ENCODE results near the gene PARN.
"Not testable (repeated sequence)": the region's sequence is repeated elsewhere in the genome, so short reads cannot be mapped to it uniquely, and the experiment has no call there.

The PARN gene

GRCh38 chr16:14629919-14630619 is at the start of gene PARN:
PARN (minus strand) TSS chr16:14630260; CDS start chr16:14630125, 135 bp downstream.
- peak; percentile 99 for DNase-seq

GRCh38 chr16:14678748-14679497 is 48.9 kb upstream of the PARN start:
- DNase-seq: no peak

- DNase-seq: no peak
These were observed 47.6 kb upstream of the PARN start for GRCh38 chr16:14677627-14678026.

DNA sequence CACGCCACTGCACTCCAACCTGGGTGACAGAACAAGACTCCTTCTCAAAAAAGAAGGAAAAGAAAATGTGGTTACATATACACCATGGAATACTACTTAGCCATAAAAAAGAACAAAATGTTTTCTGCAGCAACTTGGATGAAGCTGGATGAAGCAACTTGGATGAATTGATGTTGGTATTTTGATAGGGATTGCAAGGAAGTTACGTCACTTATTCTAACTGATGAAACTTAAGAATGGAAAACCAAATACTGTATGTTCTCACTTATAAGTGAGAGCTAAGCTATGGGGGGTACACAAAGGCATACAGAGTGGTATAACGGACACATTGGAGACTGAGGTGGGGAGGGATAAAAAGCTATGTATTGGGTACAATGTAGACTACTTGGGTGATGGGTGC is 46.6 kb upstream of the PARN start:
- no peak for DNase-seq

DNA sequence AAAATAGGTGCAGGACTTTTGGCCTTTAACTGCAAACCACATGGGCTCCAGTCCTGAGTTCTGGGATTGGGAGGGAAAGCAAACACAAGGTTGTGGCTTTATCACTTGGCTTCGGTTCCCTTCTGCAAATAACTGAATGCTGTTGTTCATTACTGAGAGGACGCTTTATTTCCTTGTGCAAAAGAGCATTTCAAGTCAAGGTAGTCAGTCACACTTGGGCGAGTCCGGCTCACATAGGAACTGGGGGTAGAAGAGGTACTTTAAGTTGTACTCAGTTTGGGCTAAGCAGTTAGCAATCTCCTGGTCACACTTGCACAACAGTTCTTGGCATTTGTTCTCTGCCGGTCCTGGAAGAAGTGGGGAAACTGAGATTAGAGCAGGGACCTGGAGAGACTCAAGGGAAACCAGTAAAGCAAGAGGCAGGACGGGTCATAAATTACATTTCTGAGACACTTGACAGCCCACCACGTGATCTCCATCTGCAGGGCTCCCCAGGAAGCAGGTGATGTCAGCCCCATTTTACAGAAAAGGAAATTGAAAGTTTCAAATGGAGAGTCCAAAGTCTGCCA is 42.4 kb upstream of the PARN start:
- DNase-seq: peak; percentile 34

GRCh38 chr16:14669776-14670175 is 39.7 kb upstream of the PARN start:
- DNase-seq: peak; percentile 98

GRCh38 chr16:14668556-14669223 is 38.6 kb upstream of the PARN start:
- peak; percentile 42 for DNase-seq

DNA sequence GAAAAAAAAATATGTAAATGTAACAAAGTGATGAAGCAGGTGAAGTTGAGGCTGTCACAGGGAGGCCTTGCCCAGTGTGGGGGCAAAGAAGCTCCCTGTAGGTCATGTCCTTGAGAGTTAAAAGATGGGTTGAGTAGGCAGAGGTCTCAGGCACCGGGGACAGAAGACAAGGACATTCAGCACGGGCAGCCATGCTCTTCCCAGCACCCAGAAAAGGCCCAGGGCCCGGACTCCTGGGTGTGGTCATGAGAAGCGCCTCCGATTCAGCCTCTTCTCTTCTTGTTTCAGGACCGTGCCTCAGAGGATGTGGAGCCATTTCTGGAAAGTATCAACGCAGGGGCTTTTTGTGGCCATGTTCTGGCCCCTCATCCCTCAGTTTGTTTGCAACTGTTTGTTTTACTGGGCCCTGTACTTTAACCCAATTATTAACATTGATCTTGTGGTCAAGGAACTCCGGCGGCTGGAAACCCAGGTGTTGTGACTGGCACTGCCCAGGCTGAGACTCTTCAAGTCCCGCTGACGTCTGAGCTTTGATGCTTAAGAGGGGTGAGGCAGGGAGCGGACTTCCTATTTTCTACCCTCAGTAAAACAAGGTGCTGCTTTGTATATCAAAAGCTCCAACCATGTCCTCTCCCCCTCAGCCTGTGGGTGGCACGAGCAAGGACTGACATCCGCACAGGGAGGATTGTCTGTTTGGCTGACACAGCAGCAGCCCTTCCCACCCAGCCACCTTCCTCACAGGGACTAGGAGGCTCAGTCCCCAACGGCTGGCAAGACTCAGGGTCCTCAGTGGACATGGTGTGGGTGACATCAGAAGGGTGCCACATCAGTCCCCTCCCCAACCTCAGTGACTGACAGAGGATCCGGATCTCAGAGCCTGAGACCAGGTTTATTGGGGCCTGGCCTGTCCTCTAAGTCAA is 37.5 kb upstream of the PARN start:
- no peak for DNase-seq

- no peak for DNase-seq
These were observed 28.0 kb upstream of the PARN start for GRCh38 chr16:14658063-14658462.

- no peak for DNase-seq
These were observed 22.7 kb upstream of the PARN start for GRCh38 chr16:14652726-14653125.

DNA sequence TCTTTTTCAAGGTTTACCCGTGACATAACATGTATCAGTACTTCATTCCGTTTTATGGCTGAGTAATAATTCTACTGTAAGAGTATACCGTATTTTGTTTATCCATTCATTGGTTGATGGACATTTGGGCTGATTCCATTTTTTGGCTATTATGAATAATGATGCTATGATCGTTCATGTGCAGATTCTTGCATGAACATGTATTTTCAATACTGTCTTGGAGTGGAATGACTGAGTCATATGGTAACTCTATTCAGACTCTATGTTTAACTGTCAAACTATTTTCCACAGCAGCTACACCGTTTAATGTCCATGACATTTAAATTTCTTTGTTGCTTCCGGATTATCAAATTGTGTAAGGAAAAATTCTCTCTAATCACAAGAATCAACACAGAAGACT is 20.6 kb upstream of the PARN start:
- no peak for DNase-seq

GRCh38 chr16:14649816-14650215 is 19.8 kb upstream of the PARN start:
- DNase-seq: no peak

DNA sequence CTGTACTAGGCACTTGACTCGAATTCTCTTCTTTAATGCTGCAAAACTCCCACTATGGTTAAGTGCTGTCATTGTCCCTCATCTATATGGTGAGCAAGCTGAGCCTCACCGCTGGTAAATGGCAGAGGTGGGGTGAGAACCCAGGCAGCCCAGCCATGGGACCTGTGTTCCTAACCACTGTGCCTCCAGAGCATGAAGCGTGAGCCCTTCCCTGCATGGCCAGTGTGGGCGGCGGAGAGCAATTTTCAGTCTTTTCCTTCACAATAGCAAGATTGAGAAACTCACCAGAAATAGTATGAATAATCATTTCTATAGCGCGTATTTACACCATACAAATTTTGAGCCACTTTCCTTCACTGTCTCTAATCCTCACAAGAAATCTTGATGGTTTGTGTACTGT is 11.9 kb upstream of the PARN start:
- no peak for DNase-seq

DNA sequence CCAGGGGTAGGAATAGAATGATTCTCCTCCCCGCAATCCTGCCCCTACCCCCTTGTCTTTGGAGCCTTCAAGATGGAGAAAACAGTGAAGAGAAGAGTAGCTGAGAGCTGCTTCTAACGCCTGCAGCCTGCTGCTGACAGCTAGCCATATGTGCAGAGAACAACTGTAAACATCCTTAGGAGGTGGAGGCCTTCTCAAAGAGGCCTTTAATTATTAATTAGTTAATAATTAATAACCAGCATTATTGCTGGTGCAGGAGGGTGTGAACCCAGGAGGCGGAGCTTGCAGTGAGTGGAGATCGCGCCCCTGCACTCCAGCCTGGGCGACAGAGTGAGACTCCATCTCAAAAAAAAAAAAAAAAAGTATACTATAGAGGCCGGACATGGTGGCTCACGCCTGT is 11.1 kb upstream of the PARN start:
- no peak for DNase-seq

DNA sequence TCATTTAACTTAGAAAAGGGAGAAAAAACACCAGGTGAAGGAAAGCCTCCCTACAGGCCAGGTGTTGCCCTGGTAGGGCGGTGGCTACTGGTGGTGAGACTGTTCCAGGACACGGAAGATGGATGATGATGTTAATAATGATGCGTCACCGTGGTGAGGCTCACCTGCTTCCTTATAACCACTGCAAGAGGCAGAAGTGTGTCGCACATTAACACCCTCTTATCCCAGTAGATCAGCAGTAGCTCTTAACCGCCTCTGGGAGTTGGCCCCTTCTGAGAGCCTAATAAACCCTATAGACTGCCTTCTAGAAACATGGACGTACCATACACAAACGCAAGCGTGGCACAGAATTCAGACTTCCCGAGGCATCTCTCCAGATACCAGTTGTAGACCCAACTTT is 10.5 kb upstream of the PARN start:
- DNase-seq: no peak

DNA sequence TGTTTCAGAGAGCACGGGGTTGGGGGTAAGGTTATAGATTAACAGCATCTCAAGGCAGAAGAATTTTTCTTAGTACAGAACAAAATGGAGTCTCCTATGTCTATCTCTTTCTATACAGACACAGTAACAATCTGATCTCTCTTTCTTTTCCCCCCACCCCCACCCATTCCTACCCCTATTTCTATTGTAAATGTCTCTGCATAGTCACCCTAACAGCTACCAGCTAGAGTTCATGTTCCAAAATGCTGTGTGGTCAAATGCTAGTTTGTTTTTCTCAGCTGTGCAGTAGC is 6.8 kb upstream of the PARN start:
- DNase-seq: not testable (repeated sequence)

DNA sequence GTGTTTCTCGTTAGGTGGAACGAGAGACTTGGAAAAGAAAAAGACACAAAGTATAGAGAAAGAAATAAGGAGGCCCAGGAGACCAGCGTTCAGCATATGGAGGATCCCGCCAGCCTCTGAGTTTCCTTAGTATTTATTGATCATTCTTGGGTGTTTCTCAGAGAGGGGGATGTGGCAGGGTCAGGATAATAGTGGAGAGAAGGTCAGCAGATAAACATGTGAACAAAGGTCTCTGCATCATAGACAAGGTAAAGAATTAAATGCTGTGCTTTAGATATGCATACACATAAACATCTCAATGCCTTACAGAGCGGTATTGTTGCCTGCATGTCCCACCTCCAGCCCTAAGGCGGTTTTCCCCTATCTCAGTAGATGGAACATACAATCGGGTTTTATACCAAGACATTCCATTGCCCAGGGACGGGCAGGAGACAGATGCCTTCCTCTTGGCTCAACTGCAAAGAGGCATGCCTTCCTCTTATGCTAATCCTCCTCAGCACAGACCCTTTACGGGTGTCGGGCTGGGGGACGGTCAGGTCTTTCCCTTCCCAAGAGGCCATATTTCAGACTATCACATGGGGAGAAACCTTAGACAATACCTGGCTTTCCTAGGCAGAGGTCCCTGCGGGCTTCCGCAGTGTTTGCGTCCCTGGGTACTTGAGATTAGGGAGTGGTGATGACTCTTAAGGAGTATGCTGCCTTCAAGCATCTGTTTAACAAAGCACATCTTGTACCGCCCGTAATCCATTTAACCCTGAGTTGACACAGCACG is 6.3 kb upstream of the PARN start:
- DNase-seq: not testable (repeated sequence)

DNA sequence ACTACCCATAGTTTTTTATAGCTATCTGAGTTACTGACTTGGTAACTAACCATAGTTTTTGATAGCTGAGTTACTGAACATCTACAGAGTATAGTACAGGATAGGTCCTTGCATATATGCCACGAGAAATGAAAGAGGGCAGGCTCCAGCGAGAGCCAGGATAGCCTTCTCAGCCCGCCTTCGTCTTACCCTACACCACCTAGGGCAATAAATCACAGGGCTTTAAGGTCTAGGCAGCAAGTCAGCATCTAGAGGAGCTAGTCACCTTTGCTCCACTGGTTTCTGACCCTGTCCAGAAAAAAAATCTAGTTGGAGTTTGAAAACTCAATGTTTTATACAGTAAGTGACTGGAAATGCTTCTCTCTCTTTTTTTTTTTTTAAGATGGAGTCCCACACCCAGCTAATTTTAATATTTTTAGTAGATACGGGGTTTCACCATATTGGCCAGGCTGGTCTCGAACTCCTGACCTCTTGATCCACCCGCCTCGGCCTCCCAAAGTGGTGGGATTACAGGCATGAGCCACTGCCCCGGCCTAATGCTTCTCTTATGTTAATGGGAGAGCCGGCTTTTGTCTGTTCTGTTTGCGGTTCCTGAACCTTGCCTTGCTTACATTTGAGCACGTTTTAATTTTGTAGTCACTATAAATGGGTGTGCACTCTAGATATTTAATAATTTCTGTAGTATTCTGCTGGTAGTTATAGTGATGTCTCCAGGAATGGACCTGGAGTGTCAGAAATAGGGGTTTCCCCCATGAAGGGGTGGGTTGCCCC is 5.5 kb upstream of the PARN start:
- DNase-seq: no peak

GRCh38 chr16:14634389-14634725 is 4.3 kb upstream of the PARN start:
- DNase-seq: no peak

- peak; percentile 99 for DNase-seq
These were observed 2.9 kb upstream of the PARN start, which contains the start of gene BFAR for GRCh38 chr16:14632693-14633569. BFAR (plus strand) TSS chr16:14632951; CDS start chr16:14644347, 11,396 bp downstream.
